Fibroblast of skin of abdomen (primary cell): ENCODE data around the gene PRKN.
A peak's percentile ranks its signal among the peaks of the same experiment; 100 is the strongest.

Source experiments
- DNase-seq: peaks from one replicate; pipeline ENCODE4 v3.0.0-alpha.2; 2013

Gene PRKN

GRCh38 chr6:162220876-162221275, 506.7 kb downstream of the PRKN start:
- no peak for DNase-seq

DNA sequence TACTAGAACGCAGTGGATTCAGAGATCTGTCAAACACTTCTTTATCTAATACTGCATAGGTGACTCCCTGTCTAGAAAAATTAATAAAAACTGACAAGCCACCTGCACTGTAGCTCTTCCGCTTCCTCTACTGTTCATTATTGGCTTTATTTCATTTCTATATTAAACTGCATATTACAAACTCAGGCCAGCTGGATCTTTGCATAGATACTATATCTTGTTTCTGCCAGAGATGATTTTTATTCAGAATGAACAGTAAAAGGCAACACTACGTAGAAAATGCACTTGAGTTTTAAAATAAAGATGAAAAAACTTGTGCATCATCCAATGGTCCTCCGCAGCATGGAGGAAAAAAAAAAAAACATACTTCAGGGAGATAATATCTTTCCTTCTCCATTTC, 508.3 kb downstream of the PRKN start:
- DNase-seq, result no peak

DNA sequence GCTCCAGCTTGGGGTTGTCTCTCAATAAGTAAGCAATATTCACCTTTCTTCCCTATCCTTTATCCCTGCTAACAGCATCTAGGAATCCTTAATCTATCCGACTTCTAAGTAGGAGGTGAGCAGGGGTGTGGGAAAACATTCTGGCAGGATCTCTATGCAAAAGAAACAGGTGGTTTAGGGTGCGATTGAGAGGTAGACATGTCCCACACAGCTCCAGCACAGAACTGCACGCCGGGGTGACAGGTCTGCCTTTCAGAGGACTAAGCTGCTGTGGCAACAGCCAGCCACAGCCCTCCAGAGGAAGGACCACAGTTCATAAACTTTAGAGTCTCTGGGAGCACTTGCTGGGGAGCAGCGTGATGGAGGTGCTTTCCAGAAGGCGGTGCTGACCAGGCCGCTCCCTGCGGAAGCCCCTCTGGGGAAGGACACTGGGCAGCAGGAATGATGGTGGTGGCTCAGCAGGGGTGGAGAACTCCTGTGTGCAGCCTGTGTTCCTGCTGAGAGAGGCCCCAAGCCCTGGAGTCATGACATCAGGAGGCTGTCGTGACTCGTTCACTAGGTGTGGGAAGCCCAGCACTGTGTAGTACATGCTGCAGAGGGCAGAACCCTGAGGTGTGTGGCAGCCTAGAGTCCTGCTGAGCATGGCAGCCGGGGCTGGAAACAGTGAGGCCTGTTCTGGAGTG, 509.6 kb downstream of the PRKN start:
- no peak for DNase-seq

GRCh38 chr6:162217058-162217457, 510.5 kb downstream of the PRKN start:
- no peak for DNase-seq

DNA sequence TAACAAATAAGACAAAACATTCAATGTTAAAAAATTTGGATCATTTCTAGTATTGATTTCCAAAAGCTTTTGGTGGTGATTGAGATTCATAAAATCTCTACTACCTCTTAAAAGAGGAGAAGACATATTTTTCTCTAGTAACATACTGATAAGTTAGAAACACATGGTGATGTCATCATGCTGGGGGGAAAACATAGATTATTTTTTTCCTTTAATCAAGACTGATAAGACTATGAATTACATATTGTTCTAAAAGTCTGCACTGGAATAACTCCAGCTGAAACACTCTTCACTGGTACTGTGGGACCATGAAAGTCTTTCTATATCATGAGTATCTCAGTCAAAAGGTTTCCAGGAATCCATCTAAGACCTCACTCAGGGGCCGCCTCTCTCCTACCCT, 515.8 kb downstream of the PRKN start:
- DNase-seq, result no peak

GRCh38 chr6:162211022-162211421, 516.5 kb downstream of the PRKN start:
- DNase-seq, result no peak

DNA sequence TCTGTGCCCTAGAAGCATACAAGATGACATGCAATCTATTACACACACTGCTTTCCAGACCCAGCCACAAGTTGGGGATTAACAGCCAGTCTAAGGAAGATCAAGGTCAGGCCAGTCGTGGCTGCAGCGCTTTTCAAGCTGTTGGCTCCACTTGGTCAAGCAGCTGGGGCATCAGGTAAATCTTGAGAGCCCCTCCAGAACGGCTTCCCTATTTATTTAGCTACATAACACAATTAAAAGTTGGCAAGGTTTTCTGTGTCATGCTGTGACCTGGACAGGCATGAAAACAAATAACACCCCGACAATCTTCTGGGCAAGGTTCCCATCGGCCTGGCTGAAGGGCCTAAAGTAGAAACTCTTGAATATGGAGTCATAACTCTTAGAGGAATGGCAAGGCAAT, 524.3 kb downstream of the PRKN start:
- DNase-seq, result no peak

DNA sequence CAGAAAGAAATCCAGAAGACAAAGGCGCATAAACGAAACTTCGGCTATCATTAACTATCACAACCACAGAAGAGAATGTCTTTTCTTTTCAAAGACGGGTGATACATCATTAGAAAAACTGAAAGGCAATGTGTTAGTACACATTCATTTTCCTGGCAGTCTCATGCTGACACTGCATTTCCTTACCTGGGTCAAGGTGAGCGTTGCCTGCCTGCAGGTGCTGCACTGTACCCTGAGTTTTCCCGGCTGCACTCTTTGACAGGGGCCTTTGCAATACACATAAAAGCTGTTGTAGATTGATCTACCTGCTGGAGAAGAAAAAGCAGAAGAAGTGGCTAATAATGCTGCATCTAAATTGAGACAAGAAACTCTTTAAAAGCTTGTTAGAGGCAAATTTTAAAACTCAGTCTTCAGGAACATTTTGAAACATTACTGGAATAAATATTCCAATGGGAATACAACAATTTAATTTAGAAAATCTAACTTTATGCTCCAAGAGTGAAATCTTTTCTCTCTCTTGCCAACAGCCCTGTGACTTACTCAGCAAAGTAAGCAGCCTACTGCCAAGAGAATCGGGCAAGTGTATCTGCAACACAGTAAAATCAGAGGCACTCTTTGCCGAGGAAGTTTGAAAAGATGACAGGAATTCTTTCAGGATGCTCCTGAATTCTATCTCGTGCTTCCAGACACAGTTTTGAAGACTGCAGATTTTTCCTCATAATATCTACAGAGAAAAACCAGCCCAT, 526.4 kb downstream of the PRKN start:
- no peak for DNase-seq

GRCh38 chr6:162200041-162200440, 527.5 kb downstream of the PRKN start:
- DNase-seq, result no peak

DNA sequence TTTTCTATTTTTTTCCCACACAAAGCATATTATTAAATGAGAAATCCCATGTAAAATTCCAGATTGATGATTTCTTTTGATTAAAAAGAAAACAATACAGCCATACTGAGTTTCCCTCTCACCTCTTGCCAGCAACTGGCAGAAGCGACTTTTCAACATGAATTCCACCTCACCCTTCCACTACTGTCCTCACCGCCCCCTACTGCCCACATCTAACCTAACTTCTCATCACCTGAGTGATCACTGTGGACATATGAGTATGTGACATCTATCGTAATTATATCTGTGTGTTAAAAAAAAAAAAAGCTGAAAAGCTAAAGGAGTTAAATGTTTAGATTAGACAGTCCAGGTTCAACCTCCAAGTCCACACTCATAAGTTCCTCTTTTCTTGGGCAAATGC, 528.6 kb downstream of the PRKN start:
- no peak for DNase-seq

DNA sequence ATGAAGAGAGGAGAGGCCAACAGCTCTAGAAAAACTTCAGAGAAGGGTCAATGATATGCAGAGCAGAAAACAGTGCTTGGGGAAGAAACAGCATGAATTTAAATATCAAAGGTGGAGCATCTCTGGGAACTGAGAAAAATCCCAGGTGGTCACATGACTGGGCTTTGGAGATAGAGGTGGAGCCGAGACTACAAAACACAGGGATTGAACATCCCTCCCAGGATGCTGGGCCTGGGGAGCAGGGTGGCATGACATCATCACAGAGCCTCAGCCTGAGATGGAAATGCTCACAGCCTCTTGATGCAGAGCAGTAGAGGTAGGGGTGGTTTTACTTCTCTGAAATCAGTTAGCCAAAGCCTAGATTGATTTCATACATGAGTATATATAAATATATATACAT, 529.5 kb downstream of the PRKN start:
- no peak for DNase-seq

- DNase-seq, result no peak
These were observed 532.1 kb downstream of the PRKN start for GRCh38 chr6:162195441-162195840.

- DNase-seq, result no peak
These were observed 536.6 kb downstream of the PRKN start for GRCh38 chr6:162190981-162191380.

- DNase-seq, result no peak
These were observed 540.2 kb downstream of the PRKN start for GRCh38 chr6:162187168-162187935.

GRCh38 chr6:162184465-162184864, 543.1 kb downstream of the PRKN start:
- no peak for DNase-seq

GRCh38 chr6:162181741-162182401, 545.7 kb downstream of the PRKN start:
- peak; percentile 17 for DNase-seq

DNA sequence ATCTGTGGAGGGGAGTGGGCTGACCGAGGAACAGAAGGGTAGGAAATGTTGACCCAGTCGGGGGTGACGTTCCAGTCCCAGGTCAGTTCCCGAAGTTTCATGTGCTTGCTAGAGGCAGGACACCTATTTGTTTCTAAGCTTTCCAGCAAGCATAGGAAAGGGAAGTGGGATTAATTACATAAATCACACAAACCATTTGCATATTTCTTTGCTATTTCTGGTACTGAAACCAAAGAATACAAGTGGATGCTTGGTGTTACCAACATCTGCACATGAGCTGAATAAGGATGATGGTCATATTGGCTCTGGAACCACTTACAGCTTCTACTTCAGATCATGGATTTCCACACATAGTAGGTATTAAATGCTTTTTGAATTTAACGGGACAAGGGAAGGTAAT, 546.5 kb downstream of the PRKN start:
- no peak for DNase-seq

DNA sequence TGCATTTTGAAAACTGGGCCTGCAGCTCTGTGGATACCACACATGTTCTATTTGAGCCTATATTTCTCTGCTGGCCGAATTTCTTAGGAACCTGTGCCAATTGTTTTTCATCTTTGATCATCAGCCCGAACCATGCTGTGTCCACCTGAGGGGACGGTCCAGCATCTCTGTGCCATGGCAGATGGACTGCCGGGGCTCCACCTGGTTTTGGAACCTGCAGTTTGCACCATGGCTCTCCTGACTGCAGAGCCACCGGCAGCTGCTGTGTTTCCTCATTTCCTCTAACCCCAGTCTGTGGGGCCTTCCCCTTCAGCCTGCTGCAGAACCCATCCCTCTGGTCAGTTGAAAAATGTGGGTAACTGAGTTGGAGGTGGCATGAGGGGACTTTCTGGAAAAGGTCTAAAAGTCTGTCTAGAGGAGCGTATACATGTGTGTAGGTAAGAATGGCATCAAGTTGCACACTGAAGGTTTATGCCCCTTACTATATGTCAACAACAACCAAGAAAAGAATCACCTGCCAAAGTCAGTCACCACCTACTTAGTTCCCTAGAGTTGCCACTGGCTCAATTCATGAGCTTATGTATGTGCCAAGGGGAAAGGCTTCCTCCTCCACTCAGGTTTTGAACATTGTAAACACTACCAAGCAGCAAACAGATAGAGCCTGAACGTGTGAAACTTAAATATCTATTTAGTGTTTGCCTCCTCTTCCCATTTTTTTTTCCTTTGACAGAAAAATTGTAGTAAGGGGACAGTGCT, 548.2 kb downstream of the PRKN start:
- DNase-seq, result no peak

DNA sequence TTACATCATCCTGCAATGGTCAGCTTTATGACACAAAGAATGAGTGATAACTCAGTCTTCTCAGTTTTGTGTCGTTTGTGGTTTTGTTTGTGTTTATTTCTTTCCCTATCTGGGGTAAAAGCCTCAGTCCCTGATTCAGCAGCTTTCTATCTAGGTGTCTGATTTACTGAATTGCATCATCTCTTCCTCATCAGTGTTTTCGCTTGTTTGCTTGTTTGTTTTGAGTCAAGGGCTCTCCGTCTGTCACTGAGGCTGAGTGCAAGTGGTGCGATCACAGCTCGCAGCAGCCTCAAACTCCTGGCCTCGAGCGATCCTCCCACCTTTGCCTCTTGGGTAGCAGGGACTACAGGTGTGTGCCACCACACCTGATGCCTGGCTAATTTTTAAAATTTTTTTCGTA, 548.9 kb downstream of the PRKN start:
- no peak for DNase-seq

DNA sequence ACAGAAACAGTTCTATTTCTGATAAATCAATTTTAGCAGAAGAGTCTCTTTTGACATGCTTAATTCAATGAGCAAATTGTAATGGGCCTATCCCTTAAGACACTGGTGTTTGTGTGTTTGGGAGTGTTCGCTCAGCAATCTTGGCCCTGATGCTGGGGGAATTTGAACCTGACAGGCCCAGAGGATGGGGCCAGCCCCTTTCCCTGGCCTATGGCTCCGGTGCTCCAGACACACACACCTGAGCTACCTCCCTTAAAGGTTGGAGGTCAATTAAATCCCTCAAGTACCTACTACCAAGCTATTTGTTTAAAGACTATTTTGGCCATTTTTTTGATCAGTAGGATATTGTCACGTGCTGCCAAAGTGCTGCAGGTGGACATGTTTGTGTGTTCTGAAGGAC, 549.3 kb downstream of the PRKN start:
- DNase-seq, result no peak

DNA sequence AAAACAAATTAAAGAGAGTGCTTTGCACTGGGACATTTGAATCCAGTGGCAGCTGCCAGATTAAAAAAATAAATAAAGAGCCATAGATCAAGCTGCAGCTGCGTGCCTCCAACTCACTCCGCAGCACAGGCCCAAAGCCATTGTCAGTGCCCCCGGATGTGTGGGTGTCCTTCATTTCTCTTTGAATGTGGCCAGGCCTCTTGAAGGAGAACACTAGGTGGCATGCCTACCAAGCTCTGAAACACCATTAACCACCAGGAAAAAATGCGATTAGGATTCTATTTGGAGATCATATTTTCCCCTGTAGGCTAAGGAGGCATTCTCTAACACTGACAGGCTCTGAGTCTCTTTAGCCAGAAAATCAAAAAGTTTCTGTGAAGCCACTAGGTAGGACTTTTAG, 549.8 kb downstream of the PRKN start:
- DNase-seq, result peak; percentile 17

DNA sequence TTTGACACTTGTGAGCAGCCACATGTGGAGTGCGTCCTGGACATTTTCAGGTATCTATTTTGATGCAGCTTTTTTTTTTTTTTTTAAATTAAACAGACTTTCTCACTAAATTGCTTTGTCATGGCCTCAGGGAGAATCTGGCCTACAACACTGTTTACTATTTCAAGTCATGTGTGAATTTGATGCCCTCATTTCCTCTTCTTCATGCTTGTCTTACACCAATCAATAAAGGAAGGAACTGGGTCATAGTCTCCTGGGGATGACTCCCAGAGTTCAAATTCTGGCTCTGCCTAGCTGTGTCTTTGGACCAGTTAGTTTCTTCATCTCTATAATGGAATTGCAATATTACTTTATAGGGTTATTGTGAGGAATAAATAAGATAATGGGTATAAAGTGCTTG, 554.1 kb downstream of the PRKN start:
- DNase-seq, result no peak
